H9 (cell line): ENCODE data around the gene BTBD1. TPM values are rescaled to one million over a fixed set of nuclear protein-coding genes. Genes with fewer than 3 reads are reported as not detected.

ENCODE experiments used
- DNase-seq: peaks from one replicate; pipeline ENCODE4 v3.0.0-alpha.2; 2017
- H2AFZ ChIP-seq: one replicate; pipeline ENCODE4 v1.6.1; 2013; ENCODE audit warnings: mild to moderate bottlenecking, low read length, control low read depth, moderate library complexity
- H2AK5ac ChIP-seq: 2 replicates; pipeline ENCODE4 v1.6.1; 2013; ENCODE audit warnings: low read length, control low read depth, mixed read lengths; ENCODE audit not compliant: insufficient read length
- H2BK120ac ChIP-seq: one replicate; pipeline ENCODE4 v1.6.1; 2013; ENCODE audit warnings: low read depth, mild to moderate bottlenecking, low read length, control low read depth, inconsistent platforms; ENCODE audit not compliant: poor library complexity, severe bottlenecking
- H2BK12ac ChIP-seq: 2 replicates; pipeline ENCODE4 v1.6.1; 2013; ENCODE audit warnings: low read length, control low read depth, mixed read lengths, low read depth; ENCODE audit not compliant: insufficient read length
- H2BK15ac ChIP-seq: 2 replicates; pipeline ENCODE4 v1.6.1; 2013; ENCODE audit warnings: low read depth, low read length, control low read depth
- H2BK20ac ChIP-seq: one replicate; pipeline ENCODE4 v1.6.1; 2013; ENCODE audit warnings: low read depth, mild to moderate bottlenecking, low read length, control low read depth, inconsistent platforms; ENCODE audit not compliant: poor library complexity, severe bottlenecking
- H2BK5ac ChIP-seq: 2 replicates; pipeline ENCODE4 v1.6.1; 2013; ENCODE audit warnings: low read length, control low read depth, mixed read lengths; ENCODE audit not compliant: insufficient read length
- H3K14ac ChIP-seq: 2 replicates; pipeline ENCODE4 v1.6.1; 2013; ENCODE audit warnings: low read length, control low read depth; ENCODE audit not compliant: insufficient read depth
- H3K18ac ChIP-seq: 2 replicates; pipeline ENCODE4 v1.6.1; 2013; ENCODE audit warnings: low read depth, mild to moderate bottlenecking, mixed read lengths, low read length, control low read depth; ENCODE audit not compliant: insufficient read length
- H3K23ac ChIP-seq: 2 replicates; pipeline ENCODE4 v1.6.1; 2013; ENCODE audit warnings: low read length, control low read depth, mixed read lengths, low read depth; ENCODE audit not compliant: insufficient read length
- H3K23me2 ChIP-seq: 2 replicates; pipeline ENCODE4 v1.6.1; 2013; ENCODE audit warnings: low read depth, mild to moderate bottlenecking, mixed read lengths, low read length, control low read depth; ENCODE audit not compliant: insufficient read length, poor library complexity, severe bottlenecking
- H3K27ac ChIP-seq: 2 replicates; pipeline ENCODE4 v1.5.1; 2013; ENCODE audit warnings: low read length, control low read depth, mixed read lengths, low read depth; ENCODE audit not compliant: insufficient read length
- H3K27me3 ChIP-seq: 2 replicates; pipeline ENCODE4 v1.6.1; 2013; ENCODE audit warnings: low read length, control low read depth, inconsistent platforms; ENCODE audit not compliant: insufficient read depth
- H3K4ac ChIP-seq: 2 replicates; pipeline ENCODE4 v1.6.1; 2013; ENCODE audit warnings: low read depth, mild to moderate bottlenecking, control low read depth, inconsistent platforms, low read length, moderate library complexity
- H3K4me1 ChIP-seq: 2 replicates; pipeline ENCODE4 v1.6.1; 2013; ENCODE audit warnings: low read length, control low read depth, inconsistent platforms; ENCODE audit not compliant: insufficient read depth
- H3K4me2 ChIP-seq: 2 replicates; pipeline ENCODE4 v1.6.1; 2013; ENCODE audit warnings: low read length, control low read depth, mixed read lengths; ENCODE audit not compliant: insufficient read length, insufficient read depth
- H3K56ac ChIP-seq: 2 replicates; pipeline ENCODE4 v1.6.1; 2013; ENCODE audit warnings: low read depth, mild to moderate bottlenecking, mixed read lengths, low read length, control low read depth; ENCODE audit not compliant: insufficient read length
- H3K79me1 ChIP-seq: 2 replicates; pipeline ENCODE4 v1.6.1; 2013; ENCODE audit warnings: low read depth, mild to moderate bottlenecking, moderate library complexity, low read length, control low read depth, inconsistent platforms; ENCODE audit not compliant: insufficient read depth, poor library complexity, severe bottlenecking
- H3K79me2 ChIP-seq: 2 replicates; pipeline ENCODE4 v1.6.1; 2013; ENCODE audit warnings: low read length, control low read depth, inconsistent platforms; ENCODE audit not compliant: insufficient read depth
- H3K9ac ChIP-seq: 2 replicates; pipeline ENCODE4 v1.6.1; 2013; ENCODE audit warnings: low read length, control low read depth, mixed read lengths; ENCODE audit not compliant: insufficient read length; ENCODE audit errors: extremely low read depth
- H3K9me3 ChIP-seq: one replicate; pipeline ENCODE4 v1.6.1; 2013; ENCODE audit warnings: low read depth, low read length, inconsistent platforms; ENCODE audit not compliant: control insufficient read depth
- H3T11ph ChIP-seq: one replicate; pipeline ENCODE4 v1.6.1; 2013; ENCODE audit warnings: mild to moderate bottlenecking, low read length, control low read depth, inconsistent platforms
- H4K20me1 ChIP-seq: one replicate; pipeline ENCODE4 v1.6.1; 2013; ENCODE audit not compliant: control insufficient read depth, insufficient read length, insufficient read depth
- H4K5ac ChIP-seq: 2 replicates; pipeline ENCODE4 v1.6.1; 2013; ENCODE audit warnings: low read depth, mild to moderate bottlenecking, mixed read lengths, low read length, control low read depth; ENCODE audit not compliant: insufficient read length
- H4K8ac ChIP-seq: replicated peaks from 2 replicates; pipeline ENCODE4 v1.6.1; 2013; ENCODE audit warnings: low read length, control low read depth, mixed read lengths, low read depth; ENCODE audit not compliant: insufficient read length
- H4K91ac ChIP-seq: 2 replicates; pipeline ENCODE4 v1.6.1; 2013; ENCODE audit warnings: low read depth, mild to moderate bottlenecking, moderate library complexity, mixed read lengths, low read length, control low read depth; ENCODE audit not compliant: insufficient read length
- H3K27ac Mint-ChIP-seq, 3 experiments: 2 replicates in 2 of 3; 3 replicates in 1 of 3; pipeline ENCODE4 v1.8.0; 2020 to 2021; ENCODE audit warnings: mixed read lengths in 3 of 3, mild to moderate bottlenecking in 1 of 3, moderate library complexity in 1 of 3
- H3K27me3 Mint-ChIP-seq: 2 replicates; pipeline ENCODE4 v1.8.0; 2021; ENCODE audit warnings: low read depth, mild to moderate bottlenecking, moderate library complexity, mixed read lengths
- H3K36me3 Mint-ChIP-seq, 3 experiments: 2 replicates in 2 of 3; 3 replicates in 1 of 3; pipeline ENCODE4 v1.8.0; 2020 to 2021; ENCODE audit warnings: low read depth in 3 of 3, mixed read lengths in 3 of 3; ENCODE audit not compliant: insufficient read depth in 1 of 3
- H3K4me1 Mint-ChIP-seq, 2 experiments: 2 replicates each; pipeline ENCODE4 v1.8.0; 2020; ENCODE audit warnings: mixed read lengths in 2 of 2
- H3K4me3 Mint-ChIP-seq, 2 experiments: 2 replicates in 1 of 2; 3 replicates in 1 of 2; pipeline ENCODE4 v1.8.0; 2020 to 2021; ENCODE audit warnings: mild to moderate bottlenecking in 2 of 2, mixed read lengths in 2 of 2, moderate library complexity in 1 of 2
- H3K9me3 Mint-ChIP-seq, 2 experiments: 2 replicates in 1 of 2; 3 replicates in 1 of 2; pipeline ENCODE4 v1.8.0; 2020; ENCODE audit warnings: mild to moderate bottlenecking in 2 of 2, mixed read lengths in 2 of 2, moderate library complexity in 1 of 2
- WGBS: extraction: QIAGEN DNeasy Blood & Tissue Kit; methylation state at CpG from one replicate; pipeline ENCODE4 v1.1.7; 2013; ENCODE audit warnings: missing lambda C conversion rate, low lambda C conversion rate, mixed read lengths; ENCODE audit not compliant: insufficient read length; ENCODE audit errors: extremely low coverage; 5-methylcytosine and 5-hydroxymethylcytosine counted together
- total RNA-seq: library from RNA; stranded (reverse); gene quantifications from 2 replicates; pipeline ENCODE4 v1.2.1, GENCODE V29; 2021
- TF ChIP-seq, protein P1 (sequence below): fragments of 200-600 bp; sonication (generic); conservative IDR thresholded peaks from 3 replicates; pipeline ENCODE4 v1.8.0; 2021; ENCODE audit warnings: antibody characterized with exemption, mild to moderate bottlenecking

The BTBD1 gene
- total RNA-seq, 1 experiment from 2014 or later: 43.3 TPM

DNA sequence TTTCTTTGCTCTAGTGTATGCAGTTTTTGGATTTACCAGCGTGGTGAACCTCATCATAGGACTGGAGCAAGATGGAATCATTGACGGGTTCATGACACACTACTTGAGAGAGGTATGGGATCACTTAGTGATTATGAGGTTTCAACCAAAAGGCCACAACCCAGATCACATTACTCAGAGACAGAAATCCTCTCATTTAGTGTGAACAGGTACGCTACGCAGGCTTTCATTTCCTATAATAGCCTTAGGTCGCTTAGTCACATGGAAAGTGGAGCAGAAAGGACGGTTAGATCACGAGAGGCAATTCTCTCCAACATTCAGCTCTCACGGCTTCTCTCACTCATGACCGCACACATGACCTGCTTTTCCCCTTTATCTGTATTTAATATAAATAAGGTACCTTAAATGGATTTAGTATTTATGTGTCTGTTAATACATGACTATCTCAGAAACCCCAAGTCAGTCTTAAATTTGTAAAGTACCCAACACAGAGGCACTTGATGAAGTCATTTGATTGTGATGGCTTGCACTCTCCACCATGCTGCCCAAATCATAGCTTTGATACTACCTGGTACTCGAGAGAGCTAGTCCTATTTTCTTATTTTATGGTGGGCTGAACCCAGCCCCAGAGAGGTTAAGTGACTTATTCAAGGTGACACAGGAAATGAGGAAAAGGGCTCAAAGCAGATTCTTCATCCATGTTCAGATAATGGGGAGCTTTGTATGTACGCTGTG is 48.9 kb upstream of the BTBD1 start:
- H2AFZ ChIP-seq: no peak overlapping the region
- H3K9me3 Mint-ChIP-seq: peaks cover 0 to 6% of the 10 kb centered on the region in 2 experiments; a peak in 2 of 5 replicates
- H3K4me2 ChIP-seq: no peak overlapping the region
- H3K18ac ChIP-seq: no peak overlapping the region
- no peak overlapping the region for H3K9ac ChIP-seq
- H2BK5ac ChIP-seq: no peak overlapping the region
- H3K4me1 Mint-ChIP-seq: peaks cover 0 to 4% of the 10 kb centered on the region in 2 experiments; a peak in 2 of 4 replicates
- H3K23ac ChIP-seq: no peak overlapping the region
- no peak overlapping the region for H3K4me3 Mint-ChIP-seq
- no CpG with 5 or more reads among the region's 11 CpGs for WGBS
- H3K27me3 Mint-ChIP-seq: no peaks in the 10 kb centered on the region; the same call in none of the 2 replicates
- no peak overlapping the region for H3K14ac ChIP-seq
- no peak overlapping the region for H3K56ac ChIP-seq
- H3K27ac ChIP-seq: no peak overlapping the region
- H3K27me3 ChIP-seq: no peaks in the 10 kb centered on the region
- no peak overlapping the region for H2BK120ac ChIP-seq
- no peak overlapping the region for H2AK5ac ChIP-seq
- H4K91ac ChIP-seq: no peak overlapping the region
- peaks cover 0 to 4% (median 0%) of the 10 kb centered on the region in 3 experiments; a peak in 3 of 7 replicates for H3K36me3 Mint-ChIP-seq
- no peak overlapping the region for H2BK12ac ChIP-seq
- H3K27ac Mint-ChIP-seq: no peak overlapping the region
- H3K9me3 ChIP-seq: no peaks in the 10 kb centered on the region
- no peak overlapping the region for H2BK20ac ChIP-seq
- DNase-seq: no peak
- no peaks in the 10 kb centered on the region for H3K4me1 ChIP-seq
- H3K79me1 ChIP-seq: no peaks in the 10 kb centered on the region
- no peak overlapping the region for H3K4ac ChIP-seq
- H2BK15ac ChIP-seq: no peak overlapping the region
- no peak overlapping the region for H3T11ph ChIP-seq
- H4K8ac ChIP-seq: no peak overlapping the region
- H4K20me1 ChIP-seq: no peaks in the 10 kb centered on the region
- H3K23me2 ChIP-seq: no peaks in the 10 kb centered on the region
- TF ChIP-seq, protein P1, sequence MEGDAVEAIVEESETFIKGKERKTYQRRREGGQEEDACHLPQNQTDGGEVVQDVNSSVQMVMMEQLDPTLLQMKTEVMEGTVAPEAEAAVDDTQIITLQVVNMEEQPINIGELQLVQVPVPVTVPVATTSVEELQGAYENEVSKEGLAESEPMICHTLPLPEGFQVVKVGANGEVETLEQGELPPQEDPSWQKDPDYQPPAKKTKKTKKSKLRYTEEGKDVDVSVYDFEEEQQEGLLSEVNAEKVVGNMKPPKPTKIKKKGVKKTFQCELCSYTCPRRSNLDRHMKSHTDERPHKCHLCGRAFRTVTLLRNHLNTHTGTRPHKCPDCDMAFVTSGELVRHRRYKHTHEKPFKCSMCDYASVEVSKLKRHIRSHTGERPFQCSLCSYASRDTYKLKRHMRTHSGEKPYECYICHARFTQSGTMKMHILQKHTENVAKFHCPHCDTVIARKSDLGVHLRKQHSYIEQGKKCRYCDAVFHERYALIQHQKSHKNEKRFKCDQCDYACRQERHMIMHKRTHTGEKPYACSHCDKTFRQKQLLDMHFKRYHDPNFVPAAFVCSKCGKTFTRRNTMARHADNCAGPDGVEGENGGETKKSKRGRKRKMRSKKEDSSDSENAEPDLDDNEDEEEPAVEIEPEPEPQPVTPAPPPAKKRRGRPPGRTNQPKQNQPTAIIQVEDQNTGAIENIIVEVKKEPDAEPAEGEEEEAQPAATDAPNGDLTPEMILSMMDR: no peak
- no peak overlapping the region for H4K5ac ChIP-seq
- no peaks in the 10 kb centered on the region for H3K79me2 ChIP-seq
